ENCODE data around the gene JARID2. TPM values are rescaled to one million over a fixed set of nuclear protein-coding genes. Genes with fewer than 3 reads are reported as not detected.

Gene JARID2
- total RNA-seq, 2 experiments from 2014 or later, result 19.0 to 19.5 TPM

GRCh38 chr6:15483060-15483459, 237.2 kb downstream of the JARID2 start:
- no peaks in the 10 kb centered on the region for H4K20me1 ChIP-seq (ENCODE audit: insufficient read depth, low read length)
- H3K27ac ChIP-seq (ENCODE audit: low read depth, low read length, poor library complexity, severe bottlenecking), result no peak overlapping the region
- POLR2A ChIA-PET, result no interaction called here
- no peaks in the 10 kb centered on the region for H3K4me1 ChIP-seq (ENCODE audit: insufficient read depth, low read length, poor library complexity, severe bottlenecking)
- intact Hi-C loops (cut with micrococcal nuclease; ENCODE audit: unreplicated experiment), result no loop called here
- CTCF ChIA-PET (ENCODE audit: unreplicated experiment), result no interaction called here
- TF ChIP-seq, protein P1, sequence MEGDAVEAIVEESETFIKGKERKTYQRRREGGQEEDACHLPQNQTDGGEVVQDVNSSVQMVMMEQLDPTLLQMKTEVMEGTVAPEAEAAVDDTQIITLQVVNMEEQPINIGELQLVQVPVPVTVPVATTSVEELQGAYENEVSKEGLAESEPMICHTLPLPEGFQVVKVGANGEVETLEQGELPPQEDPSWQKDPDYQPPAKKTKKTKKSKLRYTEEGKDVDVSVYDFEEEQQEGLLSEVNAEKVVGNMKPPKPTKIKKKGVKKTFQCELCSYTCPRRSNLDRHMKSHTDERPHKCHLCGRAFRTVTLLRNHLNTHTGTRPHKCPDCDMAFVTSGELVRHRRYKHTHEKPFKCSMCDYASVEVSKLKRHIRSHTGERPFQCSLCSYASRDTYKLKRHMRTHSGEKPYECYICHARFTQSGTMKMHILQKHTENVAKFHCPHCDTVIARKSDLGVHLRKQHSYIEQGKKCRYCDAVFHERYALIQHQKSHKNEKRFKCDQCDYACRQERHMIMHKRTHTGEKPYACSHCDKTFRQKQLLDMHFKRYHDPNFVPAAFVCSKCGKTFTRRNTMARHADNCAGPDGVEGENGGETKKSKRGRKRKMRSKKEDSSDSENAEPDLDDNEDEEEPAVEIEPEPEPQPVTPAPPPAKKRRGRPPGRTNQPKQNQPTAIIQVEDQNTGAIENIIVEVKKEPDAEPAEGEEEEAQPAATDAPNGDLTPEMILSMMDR (conservative IDR thresholded peaks at IDR 0.05; ENCODE audit: low read length), result no peak
- no peak for TF ChIP-seq EZH2phosphoT487 (IDR thresholded peaks at IDR 0.05; ENCODE audit: borderline replicate concordance, low read depth, low read length)
- H3K79me2 ChIP-seq (ENCODE audit: insufficient read depth, low read depth, low read length), result no peaks in the 10 kb centered on the region
- BruUV-seq (replicated peaks), result no TSS peak
- no peak overlapping the region for H3K4me2 ChIP-seq (ENCODE audit: low read length)
- H2AFZ ChIP-seq (ENCODE audit: low read length), result no peak overlapping the region
- H3K9me3 ChIP-seq (ENCODE audit: low read length), result no peaks in the 10 kb centered on the region
- DNase-seq (ENCODE audit: low spot score), result no peak
- H3K9me2 ChIP-seq (ENCODE audit: insufficient read depth, low read length), result no peaks in the 10 kb centered on the region
- H3K4me3 ChIP-seq (ENCODE audit: low read depth, low read length, poor library complexity, severe bottlenecking), result no peak overlapping the region
- peaks cover 3% of the 10 kb centered on the region; the same call in 1 of the 2 replicates for H3K36me3 ChIP-seq (ENCODE audit: insufficient read depth, low read length)

DNA sequence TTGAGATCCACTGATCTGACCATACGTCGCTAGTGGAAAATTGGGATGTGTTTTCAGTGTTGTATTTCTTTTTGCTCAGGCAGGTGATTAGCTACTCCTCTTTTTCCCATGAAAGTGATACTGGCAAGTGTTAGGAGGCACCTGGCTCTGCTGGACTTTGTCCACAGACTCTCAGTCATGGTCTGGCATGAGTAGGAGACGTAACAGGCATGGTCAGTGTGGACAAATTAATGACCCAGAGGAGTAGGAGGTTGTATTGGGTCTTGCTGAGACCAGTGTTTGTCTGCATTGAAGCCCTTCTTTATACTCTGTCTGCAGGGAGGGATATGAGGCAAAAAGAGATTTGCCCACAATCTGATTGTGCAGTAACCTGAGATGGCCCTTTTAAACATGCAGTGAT, 238.3 kb downstream of the JARID2 start:
- intact Hi-C loops (cut with micrococcal nuclease; ENCODE audit: unreplicated experiment), result no loop called here
- Histone ChIP-seq H3K9me2 (ENCODE audit: insufficient read depth, low read length) (no peaks in the 10 kb centered on the region), H3K4me2 (ENCODE audit: low read length) (no peak overlapping the region), H3K4me3 (ENCODE audit: low read depth, low read length, poor library complexity, severe bottlenecking) (no peak overlapping the region), H3K79me2 (ENCODE audit: insufficient read depth, low read depth, low read length) (no peaks in the 10 kb centered on the region), H2AFZ (ENCODE audit: low read length) (no peak overlapping the region), H3K4me1 (ENCODE audit: insufficient read depth, low read length, poor library complexity, severe bottlenecking) (no peaks in the 10 kb centered on the region), H3K9me3 (ENCODE audit: low read length) (no peaks in the 10 kb centered on the region), H3K36me3 (ENCODE audit: insufficient read depth, low read length) (peaks cover 13% of the 10 kb centered on the region; the same call in 1 of the 2 replicates), H4K20me1 (ENCODE audit: insufficient read depth, low read length) (no peaks in the 10 kb centered on the region), H3K27ac (ENCODE audit: low read depth, low read length, poor library complexity, severe bottlenecking) (no peak overlapping the region)
- DNase-seq (ENCODE audit: low spot score), result no peak
- BruUV-seq (replicated peaks), result no TSS peak
- TF ChIP-seq, protein P1 (conservative IDR thresholded peaks at IDR 0.05; ENCODE audit: low read length), result no peak
- no peak for TF ChIP-seq EZH2phosphoT487 (IDR thresholded peaks at IDR 0.05; ENCODE audit: borderline replicate concordance, low read depth, low read length)
- CTCF ChIA-PET (ENCODE audit: unreplicated experiment), result no interaction called here
- POLR2A ChIA-PET, result no interaction called here

- Histone ChIP-seq H2AFZ (ENCODE audit: low read length) (no peak overlapping the region), H4K20me1 (ENCODE audit: insufficient read depth, low read length) (no peaks in the 10 kb centered on the region), H3K4me3 (ENCODE audit: low read depth, low read length, poor library complexity, severe bottlenecking) (no peak overlapping the region), H3K4me1 (ENCODE audit: insufficient read depth, low read length, poor library complexity, severe bottlenecking) (no peaks in the 10 kb centered on the region), H3K27ac (ENCODE audit: low read depth, low read length, poor library complexity, severe bottlenecking) (no peak overlapping the region), H3K9me2 (ENCODE audit: insufficient read depth, low read length) (no peaks in the 10 kb centered on the region), H3K9me3 (ENCODE audit: low read length) (no peaks in the 10 kb centered on the region), H3K4me2 (ENCODE audit: low read length) (no peak overlapping the region), H3K36me3 (ENCODE audit: insufficient read depth, low read length) (peaks cover 15% of the 10 kb centered on the region; the same call in 1 of the 2 replicates), H3K79me2 (ENCODE audit: insufficient read depth, low read depth, low read length) (no peaks in the 10 kb centered on the region)
- intact Hi-C loops (cut with micrococcal nuclease; ENCODE audit: unreplicated experiment), result no loop called here
- DNase-seq (ENCODE audit: low spot score), result no peak
- CTCF ChIA-PET (ENCODE audit: unreplicated experiment), result no interaction called here
- POLR2A ChIA-PET, result no interaction called here
- TF ChIP-seq, protein P1 (conservative IDR thresholded peaks at IDR 0.05; ENCODE audit: low read length), result no peak
- TF ChIP-seq EZH2phosphoT487 (IDR thresholded peaks at IDR 0.05; ENCODE audit: borderline replicate concordance, low read depth, low read length), result no peak
- BruUV-seq (replicated peaks), result no TSS peak
These were observed 239.0 kb downstream of the JARID2 start for GRCh38 chr6:15484821-15485220.
